ENCODE measurements around the gene BTBD2. TPM values are rescaled to one million over a fixed set of nuclear protein-coding genes. Genes with fewer than 3 reads are reported as not detected.
A peak's percentile ranks its signal among the peaks of the same experiment; 100 is the strongest.

BTBD2 gene
- total and polyA plus RNA-seq, 2 donors (not counting 1 experiment from before 2014, with no cell fraction given), result 75.2 to 85.6 TPM

GRCh38 chr19:2033825-2034159 lies 18.3 kb upstream of the BTBD2 start:
- H3K4me1 ChIP-seq (ENCODE audit: control insufficient read depth in 2 of 2, insufficient read depth in 2 of 2, low read length in 2 of 2), result peaks cover 17 to 37% of the 10 kb centered on the region in 2 donors
- no peaks in the 10 kb centered on the region for H3K79me2 ChIP-seq (ENCODE audit: control insufficient read depth, insufficient read depth, low read length)
- H2AFZ ChIP-seq (ENCODE audit: insufficient read depth, low read depth, low read length, poor library complexity, severe bottlenecking), result no peak overlapping the region
- H3K27me3 Mint-ChIP-seq, result no peaks in the 10 kb centered on the region
- no peak overlapping the region for H3K27ac Mint-ChIP-seq
- H3K9me3 Mint-ChIP-seq (ENCODE audit: insufficient read depth), result no peaks in the 10 kb centered on the region
- intact Hi-C loops (cut with micrococcal nuclease), result loop anchor here (2.0 kb wide), 1 partner anchor 17 kb away; the partner anchor contains the start of gene MKNK2
- WGBS (ENCODE audit: insufficient coverage), result 77% methylated on average over 9 of the region's 9 CpGs
- H3K27me3 ChIP-seq (replicated peaks in 1 of 4; ENCODE audit: control extremely low read depth in 1 of 4, control insufficient read depth in 3 of 4, insufficient read depth in 4 of 4, low read length in 3 of 4), result no peaks in the 10 kb centered on the region
- peaks cover 29% of the 10 kb centered on the region for H3K4me1 Mint-ChIP-seq
- H3K9me3 ChIP-seq (ENCODE audit: control extremely low read depth in 1 of 3, control insufficient read depth in 2 of 3, insufficient read depth in 1 of 3, low read length in 2 of 3), result peaks cover 0 to 22% (median 5%) of the 10 kb centered on the region in 3 donors
- H3K4me3 ChIP-seq (ENCODE audit: control extremely low read depth in 1 of 5, extremely low read depth in 1 of 5, insufficient read depth in 1 of 5, low read depth in 2 of 5, low read length in 4 of 5), result no peak overlapping the region
- no peak for TF ChIP-seq EZH2 (IDR thresholded peaks at IDR 0.05; ENCODE audit: borderline replicate concordance, insufficient read depth, low read depth, low read length, poor library complexity, severe bottlenecking)
- TF ChIP-seq CTCF (IDR thresholded peaks at IDR 0.05), result no peak
- H4K20me1 ChIP-seq (ENCODE audit: control insufficient read depth, insufficient read depth, low read length, poor library complexity, severe bottlenecking), result peaks cover 24% of the 10 kb centered on the region
- H3K9ac ChIP-seq (ENCODE audit: low read length), result no peak overlapping the region
- ChIA-PET POLR2A (interaction anchor here (0.6 to 2.6 kb wide), 6 partner anchors 13 to 92 kb away, joined by 3 to 11 read pairs (median 6); partner anchors contain the start of gene MKNK2), CTCF (interaction anchor here (1.9 kb wide), 1 partner anchor 14 kb away, joined by 11 read pairs; no protein-coding TSS in a partner anchor)
- no peak overlapping the region for H3K4me2 ChIP-seq (replicated peaks; ENCODE audit: low read depth, low read length, poor library complexity, severe bottlenecking)
- DNase-seq (peak; percentile 26), ATAC-seq (ENCODE audit: low read depth) (no peak)
- no peak overlapping the region for H3K27ac ChIP-seq (ENCODE audit: low read length in 2 of 2)
- peaks cover 0 to 11% of the 10 kb centered on the region in 2 experiments for H3K36me3 ChIP-seq (replicated peaks in 1 of 2; ENCODE audit: control extremely low read depth in 1 of 2, control insufficient read depth in 1 of 2, extremely low read depth in 1 of 2, insufficient read depth in 2 of 2, low read length in 1 of 2)
- no peak overlapping the region for H3K4me3 Mint-ChIP-seq

GRCh38 chr19:2033115-2033824 lies 17.8 kb upstream of the BTBD2 start:
- peaks cover 17 to 37% of the 10 kb centered on the region in 2 donors for H3K4me1 ChIP-seq (ENCODE audit: control insufficient read depth in 2 of 2, insufficient read depth in 2 of 2, low read length in 2 of 2)
- DNase-seq, result no peak
- H3K36me3 ChIP-seq (replicated peaks in 1 of 2; ENCODE audit: control extremely low read depth in 1 of 2, control insufficient read depth in 1 of 2, extremely low read depth in 1 of 2, insufficient read depth in 2 of 2, low read length in 1 of 2), result peaks cover 0 to 6% of the 10 kb centered on the region in 2 experiments
- TF ChIP-seq CTCF (IDR thresholded peaks at IDR 0.05) (no peak), EZH2 (IDR thresholded peaks at IDR 0.05; ENCODE audit: borderline replicate concordance, insufficient read depth, low read depth, low read length, poor library complexity, severe bottlenecking) (no peak)
- no peaks in the 10 kb centered on the region for H3K27me3 Mint-ChIP-seq
- peaks cover 0 to 22% (median 5%) of the 10 kb centered on the region in 3 donors for H3K9me3 ChIP-seq (ENCODE audit: control extremely low read depth in 1 of 3, control insufficient read depth in 2 of 3, insufficient read depth in 1 of 3, low read length in 2 of 3)
- peaks cover 29% of the 10 kb centered on the region for H3K4me1 Mint-ChIP-seq
- H3K4me2 ChIP-seq (replicated peaks; ENCODE audit: low read depth, low read length, poor library complexity, severe bottlenecking), result peak overlapping the region; percentile 68
- WGBS (ENCODE audit: insufficient coverage), result 94% methylated on average over 6 of the region's 6 CpGs
- no peaks in the 10 kb centered on the region for H3K27me3 ChIP-seq (replicated peaks in 1 of 4; ENCODE audit: control extremely low read depth in 1 of 4, control insufficient read depth in 3 of 4, insufficient read depth in 4 of 4, low read length in 3 of 4)
- H3K79me2 ChIP-seq (ENCODE audit: control insufficient read depth, insufficient read depth, low read length), result no peaks in the 10 kb centered on the region
- H3K9me3 Mint-ChIP-seq (ENCODE audit: insufficient read depth), result no peaks in the 10 kb centered on the region
- no peak overlapping the region for H3K27ac Mint-ChIP-seq
- no peak overlapping the region for H3K4me3 Mint-ChIP-seq
- H3K27ac ChIP-seq (ENCODE audit: low read length in 2 of 2), result no peak overlapping the region
- CTCF ChIA-PET, result interaction anchor here (1.1 to 1.9 kb wide), 2 partner anchors 14 to 103 kb away, joined by 5 to 11 read pairs; no protein-coding TSS in a partner anchor
- peaks cover 19% of the 10 kb centered on the region for H4K20me1 ChIP-seq (ENCODE audit: control insufficient read depth, insufficient read depth, low read length, poor library complexity, severe bottlenecking)
- H3K4me3 ChIP-seq (ENCODE audit: control extremely low read depth in 1 of 5, extremely low read depth in 1 of 5, insufficient read depth in 1 of 5, low read depth in 2 of 5, low read length in 4 of 5), result peak overlapping the region in 1 of 5 experiments; percentile 50
- no peak overlapping the region for H2AFZ ChIP-seq (ENCODE audit: insufficient read depth, low read depth, low read length, poor library complexity, severe bottlenecking)
- no peak for ATAC-seq (ENCODE audit: low read depth)
- intact Hi-C loops (cut with micrococcal nuclease), result no loop called here
- no peak overlapping the region for H3K9ac ChIP-seq (ENCODE audit: low read length)
- POLR2A ChIA-PET, result interaction anchor here (0.6 to 2.0 kb wide), 6 partner anchors 12 to 36 kb away, joined by 3 to 11 read pairs (median 4); partner anchors contain the start of gene MKNK2

All from B cell (primary cell).